Measurements from ENCODE around the gene LIPJ. TPM values are rescaled to one million over a fixed set of nuclear protein-coding genes. Genes with fewer than 3 reads are reported as not detected.

Gene LIPJ
- total RNA-seq, 1 donor from 2014 or later: 4.1 TPM

DNA sequence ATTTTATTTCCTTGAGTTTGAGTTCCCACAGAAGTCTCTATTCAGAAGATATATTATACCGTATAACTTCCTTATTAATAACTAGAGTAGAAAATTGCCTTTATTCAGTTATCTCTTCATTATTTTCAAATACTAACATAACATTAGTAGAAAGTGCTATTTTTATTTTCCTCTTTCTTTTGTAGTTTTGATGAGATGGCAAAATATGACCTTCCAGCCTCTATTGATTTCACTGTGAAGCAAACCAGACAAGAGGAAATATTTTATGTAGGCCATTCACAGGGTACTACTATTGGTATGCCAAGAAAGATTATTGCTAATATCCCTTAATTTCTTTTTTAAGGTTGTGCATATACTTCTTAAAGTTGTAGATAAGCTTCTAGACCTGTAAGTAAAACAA, 7.9 kb downstream of the LIPJ start:
- no peak for DNase-seq (ENCODE audit: low spot score)

DNA sequence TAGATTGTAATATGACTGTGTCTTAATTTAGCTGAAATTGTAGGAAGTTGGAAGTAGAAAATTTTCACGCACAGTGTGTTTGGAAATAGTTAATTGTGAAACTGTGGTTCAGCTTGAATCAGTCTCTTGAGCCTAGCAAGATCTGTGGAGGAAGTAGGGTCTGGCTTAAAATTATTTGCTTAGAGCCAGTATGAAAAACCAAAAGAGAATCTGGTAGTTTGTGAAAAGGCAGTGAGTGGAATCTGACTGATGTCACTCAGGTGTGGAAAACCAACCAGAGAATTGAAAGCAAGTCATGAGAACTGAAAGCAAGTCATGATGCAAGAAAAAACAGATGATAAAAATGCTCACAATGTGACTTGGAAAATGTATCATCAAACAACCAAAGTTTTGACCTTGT, 11.5 kb downstream of the LIPJ start:
- DNase-seq (ENCODE audit: low spot score): no peak

DNA sequence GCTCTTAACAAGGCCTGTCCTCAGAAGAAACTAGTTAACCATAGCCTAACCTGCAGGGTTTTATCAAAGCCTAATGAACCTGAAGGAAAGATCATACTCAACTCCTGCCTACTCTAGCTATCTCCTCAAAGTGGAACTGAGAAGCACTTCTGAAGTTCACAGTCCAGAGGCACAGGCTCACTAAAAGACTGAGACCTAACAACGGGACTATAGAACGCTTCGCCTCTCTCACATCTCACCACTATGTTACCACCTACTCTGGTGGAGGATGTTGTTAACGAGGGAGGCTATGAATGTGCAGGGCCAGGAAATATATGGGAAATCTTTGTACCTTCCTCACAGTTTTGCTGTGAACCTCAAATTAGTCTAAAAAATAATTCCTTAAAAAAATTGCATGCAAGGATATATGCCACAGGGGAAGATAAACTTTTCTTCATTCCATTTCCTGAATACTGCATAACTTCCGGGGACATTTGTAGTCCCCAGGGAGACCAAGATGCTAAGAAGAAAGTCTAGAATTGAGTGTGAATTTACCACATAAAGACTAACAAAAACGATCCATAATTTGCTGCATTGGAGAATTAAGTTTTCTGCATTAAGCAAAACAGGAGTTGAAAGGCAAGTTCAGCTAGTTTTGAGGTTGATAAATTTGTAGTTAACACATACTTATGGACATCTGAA, 21.6 kb downstream of the LIPJ start:
- DNase-seq (ENCODE audit: low spot score): no peak

DNA sequence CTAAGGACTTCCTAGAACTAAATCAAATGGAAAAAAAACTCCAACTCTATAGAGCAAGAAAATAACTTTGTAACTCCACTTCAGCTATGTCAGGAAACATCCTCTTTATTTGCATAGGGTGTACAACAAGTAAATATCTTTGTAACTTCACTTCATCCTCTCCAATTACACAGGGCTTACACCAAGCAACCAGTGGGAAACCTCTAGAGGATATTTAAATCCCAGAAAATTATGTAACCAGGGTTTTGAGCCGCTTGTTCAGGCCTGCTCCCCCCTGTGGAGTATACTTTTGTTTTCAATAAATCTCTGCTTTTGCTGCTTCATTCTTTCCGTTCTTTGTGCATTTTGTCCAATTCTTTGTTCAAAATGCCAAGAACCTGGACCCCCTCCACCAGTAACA, 22.2 kb downstream of the LIPJ start:
- no peak for DNase-seq (ENCODE audit: low spot score)

DNA sequence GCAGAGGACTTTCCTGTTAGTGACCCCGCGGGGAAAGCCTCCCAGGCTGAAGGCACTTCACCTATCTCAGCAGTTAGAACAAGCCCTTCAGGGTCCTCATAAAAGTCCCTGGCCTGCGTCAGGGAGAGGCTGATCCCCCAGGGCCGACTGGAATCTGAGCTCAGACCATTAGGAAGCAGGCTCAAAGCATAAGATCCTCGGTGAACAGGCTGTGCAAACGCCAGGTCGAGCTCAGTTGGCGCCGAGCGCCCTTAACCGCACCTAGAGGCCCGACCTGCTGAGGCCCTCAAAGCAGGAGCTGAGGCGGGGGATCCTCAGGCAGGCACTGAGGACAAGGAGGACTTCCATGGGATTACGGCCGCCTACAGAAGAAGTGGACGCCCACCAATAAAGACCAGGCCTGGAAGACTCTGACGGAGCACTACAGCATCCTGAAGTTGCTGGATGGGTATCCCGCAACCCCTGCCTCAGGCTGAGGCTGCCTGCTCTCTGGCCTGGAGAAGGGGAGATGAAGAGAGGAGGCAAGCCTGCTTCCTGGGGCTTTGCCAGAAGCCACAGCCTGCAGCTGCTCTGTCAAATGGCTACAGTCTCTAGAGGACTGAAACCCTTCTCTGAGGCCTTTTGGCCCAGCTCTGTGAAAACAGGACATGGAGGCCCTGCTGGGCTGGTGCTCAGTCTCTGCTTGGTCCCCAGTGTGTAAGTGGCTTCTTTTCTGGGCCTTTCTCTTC, 29.9 kb downstream of the LIPJ start:
- no peak for DNase-seq (ENCODE audit: low spot score)

DNA sequence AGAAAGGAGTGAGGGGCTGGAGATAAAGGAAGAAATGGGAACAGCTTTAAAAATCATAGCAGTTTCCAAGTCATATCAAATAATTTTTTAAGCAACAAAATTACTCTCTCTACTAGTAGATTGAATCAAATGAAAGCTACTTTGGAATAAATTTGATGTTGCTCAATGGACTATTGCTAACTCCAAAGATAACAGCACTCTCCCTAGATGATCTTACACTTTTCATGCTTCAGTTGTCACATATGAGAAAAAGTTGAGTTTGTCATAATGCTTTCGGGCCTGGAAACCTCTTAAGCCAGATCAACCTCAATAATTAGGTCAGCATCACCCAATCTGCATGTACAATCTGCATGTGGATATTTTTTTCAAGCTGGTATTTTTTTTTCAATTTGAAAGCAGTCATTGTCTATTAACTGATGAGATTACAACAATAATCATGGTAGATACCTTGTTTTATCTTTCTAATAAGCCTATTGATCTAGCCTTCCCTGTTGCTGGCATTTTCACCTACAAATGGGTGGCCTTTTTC, 31.3 kb downstream of the LIPJ start:
- no peak for DNase-seq (ENCODE audit: low spot score)

DNA sequence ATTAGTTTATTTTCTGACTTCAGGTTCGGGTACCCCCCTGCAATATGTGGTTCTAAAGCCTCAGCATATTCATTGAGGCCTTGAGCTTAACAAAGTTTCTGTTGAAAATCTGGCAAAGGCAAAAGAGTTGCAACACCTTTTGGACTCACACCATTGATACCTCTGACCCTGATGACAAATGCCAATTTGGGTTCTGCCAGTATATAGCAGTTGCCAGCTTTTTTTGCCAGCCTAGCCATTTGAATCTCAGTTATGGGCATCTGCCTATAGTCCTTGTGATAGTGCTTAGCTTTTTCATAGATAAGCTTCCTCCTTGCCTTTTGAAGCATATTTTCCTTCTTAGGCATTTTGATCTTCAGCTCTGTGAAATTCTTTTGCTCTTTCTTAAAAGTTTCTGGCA, 31.9 kb downstream of the LIPJ start:
- no peak for DNase-seq (ENCODE audit: low spot score)

DNA sequence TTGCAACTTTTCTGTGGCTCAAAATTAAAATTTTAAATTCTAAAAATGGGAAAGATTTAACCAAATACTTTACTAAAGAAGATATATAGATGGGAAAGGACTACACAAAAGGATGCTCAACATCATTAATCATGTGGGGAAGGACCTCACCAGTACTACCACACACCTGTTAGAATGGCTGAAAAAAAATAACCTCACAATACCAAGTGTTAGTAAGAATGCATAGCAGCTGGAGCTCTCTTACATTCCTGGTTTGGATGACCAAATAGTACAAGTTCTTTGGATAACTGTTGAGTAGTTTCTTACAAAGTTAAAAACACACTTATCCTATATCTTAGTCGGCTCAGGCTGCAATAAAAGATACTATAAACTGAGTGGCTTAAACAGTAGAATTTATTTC, 33.9 kb downstream of the LIPJ start:
- no peak for DNase-seq (ENCODE audit: low spot score)

DNA sequence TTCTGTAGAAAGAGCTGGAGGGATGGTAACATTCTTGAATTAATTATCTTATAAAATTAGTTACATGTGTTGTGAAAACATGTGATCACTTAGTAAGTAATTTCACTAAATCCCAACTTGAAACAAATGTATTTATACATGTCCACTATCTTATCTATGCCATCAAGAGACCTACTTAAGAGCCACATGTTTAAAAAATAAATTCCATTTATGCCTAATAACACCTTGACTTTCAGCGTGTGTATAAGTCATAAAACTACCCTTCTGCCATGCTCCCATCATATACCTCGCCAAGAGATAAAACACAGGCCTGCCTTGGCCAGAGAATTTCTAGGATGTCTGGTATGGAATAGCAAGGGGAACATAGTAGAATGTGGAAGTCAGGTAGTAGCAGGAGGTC, 37.3 kb downstream of the LIPJ start:
- DNase-seq (ENCODE audit: low spot score): no peak

DNA sequence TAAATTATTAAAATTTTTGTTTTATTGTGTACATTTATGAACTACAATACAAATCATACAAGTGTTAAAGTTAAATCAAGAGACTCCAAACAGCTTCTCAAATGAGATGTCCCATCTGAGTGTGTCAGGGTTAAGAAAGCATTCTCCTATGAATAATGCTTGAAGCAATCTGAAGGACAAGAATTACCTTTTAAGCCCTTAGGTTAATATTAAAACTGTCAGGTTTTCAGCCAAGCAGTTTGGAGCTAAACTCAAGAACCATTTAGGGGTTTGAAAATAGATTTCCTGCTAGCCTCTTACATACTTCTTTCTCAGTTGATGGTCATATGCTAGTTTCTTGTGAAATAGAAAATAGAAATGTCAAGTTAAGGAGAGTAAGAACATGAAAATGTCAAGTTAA, 38.3 kb downstream of the LIPJ start:
- no peak for DNase-seq (ENCODE audit: low spot score)

DNA sequence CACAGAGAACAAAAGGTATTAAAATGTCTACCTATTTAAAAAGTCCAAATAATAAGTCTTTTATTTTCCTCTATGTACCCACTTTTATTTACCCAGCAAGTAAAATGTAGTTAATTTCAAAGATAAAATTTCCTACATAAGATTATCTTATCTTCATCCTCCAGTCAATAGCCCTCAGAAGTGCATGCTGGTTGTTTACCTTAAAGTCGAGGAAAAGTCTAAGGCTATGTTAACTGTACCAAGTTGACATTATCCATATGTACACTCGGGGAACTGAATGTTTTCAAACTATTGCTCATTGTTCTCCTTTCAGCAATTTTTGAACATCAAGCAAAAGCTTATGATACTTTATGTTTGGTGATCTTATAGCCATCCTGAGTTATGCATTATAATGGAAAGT, 53.6 kb downstream of the LIPJ start:
- no peak for DNase-seq (ENCODE audit: low spot score)

DNA sequence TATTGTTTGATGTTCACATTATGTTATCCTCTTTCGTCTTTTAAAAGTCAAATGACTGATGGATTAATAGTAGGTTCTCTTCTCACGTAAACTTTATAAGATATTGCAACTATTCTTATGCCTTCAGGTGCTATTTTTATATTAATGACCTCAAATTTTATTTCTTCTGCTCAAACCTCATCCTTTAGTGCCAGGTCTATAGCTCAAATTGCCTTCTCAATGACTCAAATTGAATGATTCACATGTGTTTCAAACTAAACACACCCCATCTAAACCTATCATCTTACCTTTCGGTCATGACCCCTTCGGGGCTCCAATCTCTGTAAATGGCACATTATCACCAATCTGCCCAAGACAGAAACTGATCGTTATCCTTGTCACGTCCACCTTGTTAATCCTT, 55.6 kb downstream of the LIPJ start:
- no peak for DNase-seq (ENCODE audit: low spot score)

DNA sequence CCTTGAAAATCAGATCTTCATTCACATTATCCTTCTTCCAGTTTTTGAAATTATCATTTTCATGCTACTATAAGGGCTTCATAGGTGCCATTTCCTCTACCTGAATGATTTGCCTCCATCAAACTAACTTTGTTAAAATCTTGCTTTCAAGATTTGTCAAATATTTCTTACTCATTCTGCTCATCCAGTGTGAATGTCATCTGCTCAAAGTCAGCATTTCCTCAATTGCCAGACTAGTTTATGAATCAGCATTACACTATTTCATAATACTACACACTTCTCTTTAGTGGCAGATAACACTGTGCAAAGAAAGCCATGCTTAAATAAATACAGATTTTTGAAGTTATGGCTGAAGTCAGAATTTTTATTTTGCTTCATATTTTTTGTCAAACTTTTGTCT, 56.4 kb downstream of the LIPJ start:
- DNase-seq (ENCODE audit: low spot score): no peak

DNA sequence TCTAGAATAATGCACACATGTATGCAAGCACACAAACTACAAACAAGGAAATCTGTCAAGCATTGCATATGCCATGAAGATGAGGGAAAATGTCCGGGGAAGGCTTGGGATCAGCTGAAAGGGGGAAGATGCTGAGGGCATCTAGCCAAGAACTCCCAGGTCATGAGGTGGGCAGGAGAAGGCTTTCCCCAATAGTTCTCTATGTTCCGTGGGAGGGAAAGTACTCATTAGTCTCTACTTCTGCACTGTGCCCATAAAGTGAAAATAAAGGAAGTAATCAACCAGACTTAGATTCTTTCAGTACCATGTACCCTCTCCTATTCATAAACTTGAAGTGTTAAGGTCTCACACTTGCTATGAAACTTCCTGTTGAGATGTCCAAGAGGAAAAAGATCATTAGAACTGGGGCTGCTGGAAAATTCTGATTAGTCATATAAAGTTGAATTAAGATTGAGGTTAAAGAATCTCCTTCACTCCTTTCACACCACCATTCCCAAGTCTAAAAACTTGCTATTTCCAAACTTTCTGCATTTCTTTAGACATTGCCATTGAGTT, 60.6 kb downstream of the LIPJ start:
- no peak for DNase-seq (ENCODE audit: low spot score)

DNA sequence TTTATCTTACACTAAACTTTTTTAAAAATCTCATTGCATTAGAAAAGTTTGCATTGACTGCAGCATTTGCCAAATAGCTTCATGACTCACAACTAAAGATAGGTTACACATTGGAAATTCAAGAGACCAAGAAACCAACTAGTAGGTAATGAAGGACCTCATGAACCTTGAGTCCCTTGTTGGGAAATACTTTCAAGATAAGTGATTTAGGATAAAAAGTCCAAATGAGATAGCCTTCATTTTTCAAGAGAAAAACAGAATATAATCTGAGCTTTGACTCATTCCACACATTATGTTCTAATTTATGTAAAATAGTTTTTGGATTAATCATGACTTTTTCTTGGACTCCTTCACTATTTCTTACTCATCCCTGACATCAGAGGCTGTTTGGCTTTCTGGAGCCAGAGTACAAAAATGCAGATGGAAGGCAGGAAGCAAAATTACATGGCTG, 64.6 kb downstream of the LIPJ start:
- peak; percentile 75 for DNase-seq (ENCODE audit: low spot score)

DNA sequence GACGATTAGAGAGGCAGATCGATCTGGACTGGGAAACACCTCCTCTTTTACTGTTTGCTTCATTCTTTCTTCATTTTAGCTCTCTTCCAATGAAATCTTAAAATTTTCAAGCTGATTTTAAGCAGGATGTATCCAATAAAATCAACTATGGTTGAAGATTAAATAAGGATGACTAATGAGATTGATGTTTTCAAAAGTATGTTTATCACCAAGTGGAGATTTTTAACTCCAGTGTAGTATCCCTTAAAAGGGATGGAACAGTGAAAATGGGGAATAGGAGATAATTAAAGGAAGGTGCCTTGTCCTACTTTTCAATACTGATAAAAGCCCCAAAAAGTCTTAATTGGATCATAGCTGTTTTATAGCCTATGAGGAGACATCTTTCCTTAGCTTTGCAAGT, 66.1 kb downstream of the LIPJ start:
- no peak for DNase-seq (ENCODE audit: low spot score)

Other genes with a start within 250 kb of the LIPJ start
- 5.3 TPM for gene RNLS, start 3.4 kb upstream of the LIPJ start, total RNA-seq (ENCODE audit: insufficient read depth, low replicate concordance)
- gene LIPF, start 77.7 kb downstream of the LIPJ start, total RNA-seq (ENCODE audit: insufficient read depth, low replicate concordance): 5.5 TPM
- gene LIPK, start 119.5 kb downstream of the LIPJ start, total RNA-seq (ENCODE audit: insufficient read depth, low replicate concordance): 4.8 TPM
- not detected for gene LIPN, start 173.3 kb downstream of the LIPJ start, total RNA-seq (ENCODE audit: insufficient read depth, low replicate concordance)
- not detected for gene LIPM, start 216.0 kb downstream of the LIPJ start, total RNA-seq (ENCODE audit: insufficient read depth, low replicate concordance)